Prostate gland (tissue), 2 donors: ENCODE data around the gene PDE6C. TPM values are rescaled to one million over a fixed set of nuclear protein-coding genes. Genes with fewer than 3 reads are reported as not detected.

Source experiments
- DNase-seq: peaks from one replicate; pipeline ENCODE4 v3.0.0-alpha.2; 2019; ENCODE audit warnings: low spot score
- H3K27ac ChIP-seq, 2 donors: fragments of 200-600 bp; sonication (generic); 2 replicates each; pipeline ENCODE4 v1.5.1; 2017 to 2019
- H3K27me3 ChIP-seq: fragments of 200-600 bp; sonication (generic); replicated peaks from 2 replicates; pipeline ENCODE4 v1.5.1; 2019; ENCODE audit not compliant: insufficient read depth
- H3K36me3 ChIP-seq, 2 donors: fragments of 200-600 bp; sonication (generic); 1 replicate in 1 of 2; 2 replicates in 1 of 2; pipeline versions ENCODE4 v1.5.1 to v1.8.1; 2017 to 2019
- H3K4me1 ChIP-seq: fragments of 200-600 bp; sonication (generic); replicated peaks from 2 replicates; pipeline ENCODE4 v1.5.1; 2019
- H3K4me3 ChIP-seq, 2 donors: fragments of 200-600 bp; sonication (generic); 2 replicates each; pipeline ENCODE4 v1.5.1; 2017 to 2019
- H3K9me3 ChIP-seq: fragments of 200-600 bp; sonication (generic); 2 replicates; pipeline ENCODE4 v1.5.1; 2017
- CTCF ChIP-seq, 4 experiments: fragments of 200-600 bp in 2 of 4; fragments of 450-650 bp in 2 of 4; sonication (generic) in 2 of 4; IDR thresholded peaks; 1 replicate in 3 of 4; 2 replicates in 1 of 4; pipeline ENCODE4 v1.5.1; 2016 to 2019; ENCODE audit warnings: antibody characterized with exemption in 4 of 4, mild to moderate bottlenecking in 2 of 4, moderate library complexity in 2 of 4
- POLR2A ChIP-seq: fragments of 450-650 bp; IDR thresholded peaks from one replicate; pipeline ENCODE4 v1.6.1; 2016; ENCODE audit warnings: antibody characterized with exemption, mild to moderate bottlenecking
- POLR2AphosphoS5 ChIP-seq: sonication (generic); formaldehyde crosslinking; IDR thresholded peaks from one replicate; pipeline ENCODE4 v1.6.1; 2017; ENCODE audit warnings: antibody characterized with exemption
- WGBS: methylation state at CpG from one replicate; pipeline ENCODE4 v1.1.5; 2018; 5-methylcytosine and 5-hydroxymethylcytosine counted together
- intact Hi-C: fragments of 100-400 bp; cut with DNase I; formaldehyde crosslinking; loops from one replicate; pipeline ENCODE4 v1.14.2; 2022
- total RNA-seq, 2 donors: library from RNA; depleted of rRNA; stranded (reverse); fragments of >200 nt; gene quantifications; one replicate each; pipeline ENCODE4 v1.1.0, GENCODE V29; 2016

Gene PDE6C
- total RNA-seq, 2 donors from 2014 or later, result not detected

GRCh38 chr10:93712593-93712992 is 100.3 kb downstream of the PDE6C start:
- TF ChIP-seq POLR2AphosphoS5, result no peak
- TF ChIP-seq POLR2A, result no peak
- TF ChIP-seq CTCF (IDR thresholded peaks at IDR 0.05), result no peak
- Histone ChIP-seq H3K27ac (no peak overlapping the region), H3K27me3 (no peaks in the 10 kb centered on the region), H3K9me3 (no peaks in the 10 kb centered on the region), H3K4me1 (no peaks in the 10 kb centered on the region), H3K36me3 (no peaks in the 10 kb centered on the region), H3K4me3 (no peak overlapping the region)
- intact Hi-C loops, result no loop called here
- 54% methylated on average over 2 of the region's 2 CpGs for WGBS
- DNase-seq, result no peak

- TF ChIP-seq POLR2A (no peak), POLR2AphosphoS5 (no peak), CTCF (IDR thresholded peaks at IDR 0.05) (no peak)
- DNase-seq, result no peak
- H3K4me3 ChIP-seq, result no peak overlapping the region
These were observed 103.0 kb downstream of the PDE6C start for GRCh38 chr10:93715345-93715744.

More at GRCh38 chr10:93715345-93715744, 103.0 kb downstream of the PDE6C start:
- Histone ChIP-seq H3K36me3 (no peaks in the 10 kb centered on the region), H3K9me3 (no peaks in the 10 kb centered on the region), H3K4me1 (no peaks in the 10 kb centered on the region), H3K27me3 (no peaks in the 10 kb centered on the region), H3K27ac (no peak overlapping the region)
- 78% methylated on average over 5 of the region's 5 CpGs for WGBS
- intact Hi-C loops, result no loop called here

Other genes with a start within 250 kb of the PDE6C start
- gene MYOF, start 130.2 kb upstream of the PDE6C start, total RNA-seq, result 10 to 100 TPM; 84.4 to 85.0 TPM
- 1 to 10 TPM in 1 of 2 donors, under 1 TPM in 1; 0.14 to 4.7 TPM for gene CEP55, start 115.9 kb upstream of the PDE6C start, total RNA-seq
- gene FFAR4, start 45.9 kb upstream of the PDE6C start, total RNA-seq, result under 1 TPM in 1 of 2 donors, not detected in 1; 0.18 TPM
- gene RBP4, start 11.3 kb upstream of the PDE6C start, total RNA-seq, result 1 to 10 TPM in 1 of 2 donors, under 1 TPM in 1; 0.64 to 5.3 TPM
- gene FRA10AC1, start 90.1 kb downstream of the PDE6C start, total RNA-seq, result 10 to 100 TPM; 10.5 to 11.4 TPM
- gene LGI1, start 145.4 kb downstream of the PDE6C start, total RNA-seq, result under 1 TPM; 0.23 to 0.91 TPM